HG03469 (cell line): ENCODE data around the gene ACOX1.

Source experiments
- ATAC-seq: cut with Tn5 transposase; IDR thresholded peaks from one replicate; pipeline ENCODE4 v1.9.1; 2021; ENCODE audit warnings: mild to moderate bottlenecking, moderate library complexity, moderate number of reproducible peaks; ENCODE audit not compliant: unreplicated experiment

Gene ACOX1

GRCh38 chr17:75910699-75911098, 68.3 kb downstream of the ACOX1 start:
- ATAC-seq = no peak

DNA sequence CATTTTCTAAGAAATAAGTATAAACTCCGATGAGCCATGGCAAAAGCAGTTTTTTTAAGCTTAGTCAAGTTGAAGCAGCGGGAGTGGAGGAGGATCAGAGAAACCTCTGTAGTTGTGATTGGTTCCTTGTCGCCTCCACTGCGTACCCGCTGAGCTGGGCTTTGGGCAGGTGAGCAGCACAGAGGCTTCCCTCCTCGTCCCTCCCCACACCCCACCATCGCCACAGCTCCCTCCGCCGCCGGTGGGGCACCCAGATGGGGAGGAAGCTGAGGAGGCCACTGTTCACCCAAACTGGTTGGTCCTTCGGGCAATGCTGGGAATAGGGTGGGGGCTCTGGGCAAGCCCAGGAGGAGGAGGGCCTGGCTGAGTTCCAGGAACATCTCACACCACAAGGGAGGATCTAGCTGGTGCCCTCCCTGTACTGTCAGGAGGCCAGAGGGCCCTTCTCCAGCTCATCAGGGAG, 69.1 kb downstream of the ACOX1 start:
- ATAC-seq = no peak

DNA sequence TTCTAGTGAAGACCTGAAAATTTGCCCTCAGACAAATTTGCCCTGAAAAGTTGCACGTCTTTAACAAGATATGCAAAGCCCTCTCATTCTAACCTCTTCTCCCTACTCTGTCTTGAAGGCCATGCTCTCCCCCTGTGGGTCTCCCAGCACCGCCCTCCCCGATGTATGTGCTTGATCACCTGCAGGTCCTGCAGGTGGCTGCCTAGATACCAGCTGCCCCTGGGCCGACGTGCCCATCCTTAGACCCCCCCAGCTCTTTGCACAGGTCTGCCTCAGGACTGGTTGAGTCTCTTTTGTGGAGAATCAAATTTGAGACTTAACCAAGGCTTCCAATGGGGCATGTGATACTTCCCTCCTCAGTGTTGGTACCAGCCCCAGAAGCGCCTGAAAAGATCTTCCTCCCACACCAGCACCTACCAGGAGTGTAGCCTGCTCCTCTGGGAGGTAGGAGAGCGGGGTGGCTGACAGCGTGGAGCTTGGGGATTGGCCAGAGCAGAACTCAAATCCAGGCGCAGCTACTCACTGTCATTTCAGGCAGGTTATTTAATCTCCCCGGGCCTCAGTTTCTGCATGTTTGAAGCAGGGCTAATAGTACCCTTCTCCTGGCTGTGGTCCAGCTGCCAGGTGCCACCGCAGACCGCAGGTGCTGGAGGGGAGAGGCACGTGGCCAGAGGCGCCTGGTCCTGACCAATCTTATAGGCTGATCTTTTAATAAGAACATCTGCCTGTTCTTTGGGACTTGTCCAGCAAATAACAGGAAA, 69.7 kb downstream of the ACOX1 start:
- ATAC-seq = no peak

DNA sequence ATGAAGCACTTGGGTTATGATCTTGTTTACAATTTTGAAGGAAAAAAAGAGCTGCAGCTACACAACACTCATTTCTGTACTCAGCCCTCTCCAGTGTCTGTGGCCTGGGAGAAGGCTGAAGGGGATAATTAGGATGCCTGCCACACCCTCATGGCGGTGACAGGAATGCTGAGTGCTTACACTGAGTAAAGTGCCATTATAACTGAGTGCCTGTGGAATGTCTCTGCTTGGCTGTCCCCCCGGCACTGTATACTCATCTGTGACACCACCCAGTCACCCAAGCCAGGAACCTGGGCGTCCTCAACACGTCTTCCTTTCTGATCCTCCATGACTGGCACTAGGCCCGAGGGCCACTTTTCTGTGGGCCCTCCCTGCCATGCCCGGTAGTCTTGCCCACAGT, 70.8 kb downstream of the ACOX1 start:
- ATAC-seq = no peak

GRCh38 chr17:75906143-75906884, 72.7 kb downstream of the ACOX1 start:
- no peak for ATAC-seq

- ATAC-seq = peak; percentile 90
These were observed 74.0 kb downstream of the ACOX1 start, which contains the start of gene MRPL38 for GRCh38 chr17:75904749-75905521. MRPL38 (minus strand) TSS chr17:75904884; CDS start chr17:75904875, 9 bp downstream.

- ATAC-seq = no peak
These were observed 76.6 kb downstream of the ACOX1 start for GRCh38 chr17:75902406-75902805.

DNA sequence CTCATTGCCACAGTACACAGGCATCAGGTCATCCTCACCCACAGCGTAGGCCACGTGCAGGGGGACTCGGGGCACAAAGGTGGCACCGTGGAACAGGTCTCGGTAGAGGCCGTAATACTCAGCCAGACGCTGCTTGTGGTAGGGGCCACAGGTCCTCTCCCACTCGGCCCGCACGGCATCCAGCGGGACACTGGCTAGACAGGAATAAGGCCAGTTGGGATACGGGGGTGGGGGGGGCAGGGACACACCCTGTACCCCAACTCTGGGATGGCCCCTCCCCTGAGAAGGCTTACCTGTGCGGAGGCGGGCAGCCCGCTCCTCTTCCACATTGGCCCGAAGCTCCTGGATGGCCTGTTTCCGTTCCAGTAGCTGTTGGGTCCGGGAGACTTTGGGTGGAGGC, 77.2 kb downstream of the ACOX1 start:
- no peak for ATAC-seq

- ATAC-seq = no peak
These were observed 78.1 kb downstream of the ACOX1 start for GRCh38 chr17:75900691-75901533.

GRCh38 chr17:75899767-75900468, 79.0 kb downstream of the ACOX1 start:
- ATAC-seq = no peak

DNA sequence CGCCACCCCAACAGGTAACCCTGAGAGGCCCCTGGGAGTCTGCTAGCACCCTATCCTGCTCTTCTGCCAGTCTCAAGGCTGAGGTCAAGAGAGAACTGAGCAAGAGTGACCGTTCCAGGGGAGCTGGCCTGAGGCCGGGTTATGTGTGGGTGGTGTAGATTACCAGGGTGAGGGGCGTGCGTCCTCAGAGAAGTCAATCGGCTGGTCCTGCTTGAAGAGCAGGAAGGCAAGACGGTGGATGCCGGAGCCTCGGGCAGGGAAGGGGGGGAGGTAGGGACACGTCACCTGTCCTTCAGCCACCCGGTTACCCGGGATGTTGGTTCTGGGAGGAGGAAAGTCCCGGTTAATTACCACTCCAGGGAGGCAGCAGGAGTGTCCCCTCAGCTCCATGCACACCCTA, 79.6 kb downstream of the ACOX1 start:
- no peak for ATAC-seq

- ATAC-seq = no peak
These were observed 80.2 kb downstream of the ACOX1 start for GRCh38 chr17:75898791-75899190.

- no peak for ATAC-seq
These were observed 80.9 kb downstream of the ACOX1 start for GRCh38 chr17:75898065-75898464.

DNA sequence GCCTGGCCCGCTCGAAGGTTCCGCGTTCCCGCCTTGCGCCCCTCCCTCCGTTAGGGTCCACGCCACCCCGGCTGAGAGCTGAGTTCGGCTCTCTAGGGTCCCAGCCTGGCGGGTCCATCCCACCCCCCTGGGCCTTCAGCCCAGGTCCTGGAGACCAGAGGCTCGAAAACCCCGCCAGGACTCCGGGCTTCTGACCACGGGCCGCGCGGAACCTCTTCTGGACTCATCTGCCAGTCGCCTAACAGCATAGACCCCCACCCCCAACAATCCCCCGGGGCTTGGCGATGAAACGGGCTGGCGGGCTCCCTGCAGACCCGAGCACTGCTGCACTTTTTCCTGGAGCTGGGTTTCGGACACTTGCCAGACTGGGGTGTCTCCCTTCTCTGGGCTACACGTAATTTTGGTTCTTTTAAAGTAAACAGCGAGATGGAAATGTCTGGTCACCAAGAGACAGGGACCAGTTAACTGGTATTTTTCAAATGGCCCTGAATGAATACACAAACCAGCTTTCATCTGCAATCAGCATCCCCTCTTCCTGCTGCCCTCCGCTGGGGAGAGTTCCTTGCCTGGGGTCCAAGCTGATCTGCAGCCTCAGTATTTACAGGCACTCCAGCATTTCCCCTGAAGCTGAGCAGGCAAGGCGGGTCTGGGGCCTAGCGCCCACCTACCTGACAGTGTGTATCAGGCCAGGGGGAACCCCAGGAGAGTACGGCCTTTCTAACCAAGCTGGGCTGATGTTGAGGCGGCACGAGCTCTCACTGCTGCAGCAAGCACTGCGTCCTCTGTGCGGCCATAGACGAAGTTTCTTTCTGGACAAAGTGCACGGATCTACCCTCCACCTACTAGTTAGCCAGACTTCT, 81.6 kb downstream of the ACOX1 start:
- ATAC-seq = no peak

- no peak for ATAC-seq
These were observed 82.4 kb downstream of the ACOX1 start, which contains the start of gene TRIM65 for GRCh38 chr17:75896415-75897159. TRIM65 (minus strand) TSS chr17:75896951; CDS start chr17:75896937, 14 bp downstream.

DNA sequence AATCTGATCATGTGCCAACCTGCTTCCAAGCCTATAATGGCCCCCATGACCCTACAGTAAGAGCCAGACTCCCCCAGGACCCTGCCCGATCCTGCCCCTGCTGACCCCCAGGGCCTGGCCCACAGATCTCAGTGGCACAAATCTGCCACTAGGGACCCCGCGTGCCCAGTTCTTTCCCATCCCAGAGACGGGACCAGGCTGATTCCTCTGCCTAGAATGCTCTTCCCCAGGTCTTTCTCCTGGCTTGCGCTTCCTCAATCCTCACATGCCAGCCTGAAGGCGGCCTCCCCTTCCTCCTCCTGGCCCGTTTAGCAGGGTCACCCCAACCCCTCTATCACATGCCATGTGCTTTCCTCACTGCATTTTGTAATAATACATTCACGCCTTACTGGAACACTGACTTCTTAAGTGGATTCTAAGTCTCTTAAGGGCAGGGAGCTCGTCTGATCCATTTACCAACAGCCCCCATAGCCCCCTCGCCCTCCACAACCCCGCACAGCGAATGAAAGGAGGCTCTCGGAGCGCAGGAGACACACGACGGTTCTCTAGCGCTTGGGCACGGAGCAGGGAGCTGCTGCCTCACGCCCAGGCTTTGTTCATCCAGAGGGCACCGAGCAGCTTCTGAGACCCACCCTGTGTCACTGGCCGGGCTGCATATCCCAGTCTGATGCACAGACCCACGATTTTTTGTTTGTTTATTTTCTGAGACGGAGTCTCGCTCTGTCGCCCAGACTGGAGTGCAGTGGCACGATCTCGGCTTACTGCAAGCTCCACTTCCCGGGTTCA, 83.4 kb downstream of the ACOX1 start:
- ATAC-seq = no peak

DNA sequence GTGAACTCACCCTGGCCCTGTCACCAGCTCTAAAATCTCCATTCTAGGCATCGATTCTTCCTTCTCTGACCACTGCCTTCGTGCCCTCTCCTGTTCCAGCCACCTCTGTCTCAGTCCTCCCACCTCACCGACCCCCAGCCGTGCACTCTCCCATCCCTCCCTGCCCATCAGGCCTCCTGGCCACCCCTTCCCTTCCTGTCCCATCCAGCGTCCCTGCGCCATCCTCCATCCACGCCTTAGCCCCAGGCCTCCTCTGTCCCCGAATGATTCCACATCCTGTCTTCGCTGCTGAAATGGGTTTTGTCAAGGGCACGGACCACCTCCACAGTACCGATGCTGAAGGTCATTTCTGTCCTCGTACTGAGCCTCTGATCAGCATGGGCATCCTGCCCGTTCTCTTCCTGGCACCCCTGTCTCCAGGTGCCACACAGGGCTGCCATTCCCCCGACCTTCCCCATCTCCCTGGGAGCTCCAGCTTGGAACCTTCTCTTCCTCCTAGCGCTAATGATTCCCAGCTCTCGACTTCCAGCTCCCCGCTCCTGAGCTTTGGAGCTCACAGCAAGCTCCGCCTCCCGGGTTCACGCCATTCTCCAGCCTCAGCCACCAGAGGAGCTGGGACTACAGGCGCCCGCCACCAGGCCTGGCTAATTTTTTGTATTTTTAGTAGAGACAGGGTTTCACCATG, 84.8 kb downstream of the ACOX1 start:
- ATAC-seq = no peak
